HEK293T (cell line): ENCODE data around the gene RAPGEF1.

Source experiments
- CTCF ChIA-PET: fragments of 350-600 bp; formaldehyde crosslinking; extraction: SDS; loops from one replicate; lab custom pipeline; 2021; ENCODE audit warnings: antibody characterized with exemption, inconsistent platforms; lab: Yijun Ruan, JAX
- POLR2A ChIA-PET: fragments of 350-600 bp; formaldehyde crosslinking; extraction: SDS; loops from one replicate; lab custom pipeline; 2020; ENCODE audit warnings: antibody characterized with exemption, inconsistent platforms; lab: Yijun Ruan, JAX
- DNase-seq: peaks from one replicate; pipeline ENCODE4 v3.0.0; 2012; ENCODE audit warnings: mixed read lengths; ENCODE audit errors: extremely low spot score
- ARNT ChIP-seq: fragments of 450-650 bp; IDR thresholded peaks from 2 replicates; pipeline ENCODE4 v1.6.1; 2017; ENCODE audit warnings: mild to moderate bottlenecking
- BHLHE40 ChIP-seq: fragments of 450-650 bp; IDR thresholded peaks from 2 replicates; pipeline ENCODE4 v1.6.1; 2016; ENCODE audit warnings: mild to moderate bottlenecking, moderate library complexity, borderline replicate concordance
- CTBP1 ChIP-seq: fragments of 450-650 bp; IDR thresholded peaks from 2 replicates; pipeline ENCODE4 v1.6.1; 2016; ENCODE audit warnings: borderline replicate concordance
- ELF4 ChIP-seq: fragments of 450-650 bp; IDR thresholded peaks from 2 replicates; pipeline ENCODE4 v1.6.1; 2017; ENCODE audit warnings: antibody characterized with exemption
- FOXA1 ChIP-seq: fragments of 450-650 bp; IDR thresholded peaks from 2 replicates; pipeline ENCODE4 v1.6.1; 2016; ENCODE audit warnings: mild to moderate bottlenecking
- FOXK2 ChIP-seq: fragments of 450-650 bp; IDR thresholded peaks from 2 replicates; pipeline ENCODE4 v1.6.1; 2016; ENCODE audit warnings: mild to moderate bottlenecking
- FOXM1 ChIP-seq: fragments of 450-650 bp; IDR thresholded peaks from 2 replicates; pipeline ENCODE4 v1.6.1; 2017; ENCODE audit warnings: mild to moderate bottlenecking, borderline replicate concordance
- HDGF ChIP-seq: fragments of 450-650 bp; IDR thresholded peaks from 2 replicates; pipeline ENCODE4 v1.6.1; 2017; ENCODE audit warnings: antibody characterized with exemption, borderline replicate concordance
- L3MBTL2 ChIP-seq: fragments of 450-650 bp; conservative IDR thresholded peaks from 2 replicates; pipeline ENCODE4 v1.6.1; 2016; ENCODE audit warnings: mild to moderate bottlenecking
- LEF1 ChIP-seq: fragments of 450-650 bp; IDR thresholded peaks from 2 replicates; pipeline ENCODE4 v1.6.1; 2017; ENCODE audit warnings: mild to moderate bottlenecking, borderline replicate concordance
- NFRKB ChIP-seq: fragments of 450-650 bp; IDR thresholded peaks from 2 replicates; pipeline ENCODE4 v1.6.1; 2016; ENCODE audit warnings: mild to moderate bottlenecking, moderate library complexity
- PKNOX1 ChIP-seq: fragments of 450-650 bp; IDR thresholded peaks from 2 replicates; pipeline ENCODE4 v1.6.1; 2016
- SP1 ChIP-seq: fragments of 450-650 bp; IDR thresholded peaks from 2 replicates; pipeline ENCODE4 v1.6.1; 2017
- SUZ12 ChIP-seq: fragments of 450-650 bp; IDR thresholded peaks from 2 replicates; pipeline ENCODE4 v1.6.1; 2016; ENCODE audit warnings: mild to moderate bottlenecking
- TARDBP ChIP-seq: fragments of 450-650 bp; IDR thresholded peaks from 2 replicates; pipeline ENCODE4 v1.6.1; 2016
- ZNF384 ChIP-seq: fragments of 450-650 bp; IDR thresholded peaks from 2 replicates; pipeline ENCODE4 v1.6.1; 2016

The RAPGEF1 gene

GRCh38 chr9:131745610-131746009, 5.7 kb upstream of the RAPGEF1 start:
- POLR2A ChIA-PET = interaction anchor here (1.2 kb wide), 1 partner anchor 199 kb away, joined by 5 read pairs; no protein-coding TSS in a partner anchor
- no peak for TF ChIP-seq TARDBP
- TF ChIP-seq ELF4 = no peak
- TF ChIP-seq L3MBTL2 = no peak
- TF ChIP-seq FOXA1 = no peak
- TF ChIP-seq PKNOX1 = no peak
- TF ChIP-seq FOXM1 = no peak
- TF ChIP-seq CTBP1 = no peak
- no peak for TF ChIP-seq SP1
- no peak for TF ChIP-seq ARNT
- no peak for TF ChIP-seq SUZ12
- no peak for TF ChIP-seq ZNF384
- TF ChIP-seq LEF1 = no peak
- no peak for TF ChIP-seq BHLHE40
- no peak for TF ChIP-seq NFRKB
- no peak for TF ChIP-seq FOXK2
- no peak for TF ChIP-seq HDGF
- CTCF ChIA-PET = interaction anchor here (1.3 kb wide), 1 partner anchor 154 kb away, joined by 5 read pairs; no protein-coding TSS in a partner anchor
- no peak for DNase-seq

GRCh38 chr9:131744720-131745201, 4.9 kb upstream of the RAPGEF1 start:
- DNase-seq = no peak
- TF ChIP-seq LEF1 (no peak), ELF4 (no peak), FOXA1 (no peak), SUZ12 (no peak), ZNF384 (no peak), TARDBP (no peak), HDGF (no peak), FOXM1 (no peak), NFRKB (no peak), CTBP1 (no peak), L3MBTL2 (no peak), ARNT (no peak), BHLHE40 (no peak), SP1 (no peak), PKNOX1 (no peak), FOXK2 (no peak)
- ChIA-PET POLR2A (interaction anchor here (1.2 kb wide), 2 partner anchors 198 to 213 kb away, joined by 3 to 5 read pairs; partner anchors contain the start of gene UCK1), CTCF (no interaction called here)

GRCh38 chr9:131744171-131744719, 4.4 kb upstream of the RAPGEF1 start:
- TF ChIP-seq LEF1 = no peak
- no peak for TF ChIP-seq ELF4
- no peak for TF ChIP-seq TARDBP
- TF ChIP-seq NFRKB = no peak
- TF ChIP-seq FOXK2 = no peak
- TF ChIP-seq ARNT = no peak
- no peak for TF ChIP-seq L3MBTL2
- ChIA-PET POLR2A (interaction anchor here (1.2 kb wide), 2 partner anchors 197 to 213 kb away, joined by 3 to 5 read pairs; partner anchors contain the start of gene UCK1), CTCF (interaction anchor here (1.2 kb wide), 1 partner anchor 102 kb away, joined by 3 read pairs; no protein-coding TSS in a partner anchor)
- DNase-seq = no peak

DNA sequence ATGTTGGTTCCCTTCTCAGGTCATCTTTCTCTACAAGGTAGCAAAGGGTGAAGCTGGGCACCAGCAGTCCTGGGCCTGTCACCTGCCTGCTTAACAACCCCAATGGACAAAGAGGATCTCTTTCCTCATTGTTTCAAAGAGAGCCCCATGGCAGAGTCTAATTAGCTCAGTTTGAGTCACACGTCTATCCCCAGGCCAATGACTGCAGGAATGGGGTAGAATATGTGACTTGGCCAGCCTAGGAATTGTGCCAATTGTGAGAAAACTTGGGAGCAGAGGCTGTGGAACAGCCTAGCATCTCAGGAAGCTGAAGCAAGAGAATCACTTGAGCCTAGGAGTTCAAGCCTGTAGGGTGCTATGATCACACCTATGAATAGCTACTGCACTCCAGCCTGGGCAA, 3.6 kb upstream of the RAPGEF1 start:
- DNase-seq = no peak
- ChIA-PET POLR2A (no interaction called here), CTCF (interaction anchor here (1.2 to 1.6 kb wide), 2 partner anchors 101 to 152 kb away, joined by 3 to 6 read pairs; no protein-coding TSS in a partner anchor)
- TF ChIP-seq L3MBTL2 = no peak
- no peak for TF ChIP-seq FOXM1
- TF ChIP-seq FOXK2 = no peak
- TF ChIP-seq HDGF = no peak
- TF ChIP-seq SP1 = no peak
- TF ChIP-seq LEF1 = no peak
- no peak for TF ChIP-seq ELF4
- no peak for TF ChIP-seq ZNF384
- TF ChIP-seq NFRKB = no peak
- no peak for TF ChIP-seq FOXA1
- TF ChIP-seq SUZ12 = no peak
- no peak for TF ChIP-seq BHLHE40
- no peak for TF ChIP-seq ARNT

- ChIA-PET POLR2A (no interaction called here), CTCF (interaction anchor here (0.6 to 1.6 kb wide), 3 partner anchors 101 to 151 kb away, joined by 3 to 6 read pairs (median 3); no protein-coding TSS in a partner anchor)
- DNase-seq = no peak
- TF ChIP-seq FOXM1 (no peak), FOXA1 (no peak), SUZ12 (no peak), ELF4 (no peak), ARNT (no peak), L3MBTL2 (no peak), HDGF (no peak), TARDBP (no peak), PKNOX1 (no peak), NFRKB (no peak), FOXK2 (no peak), ZNF384 (no peak), CTBP1 (no peak), SP1 (no peak), BHLHE40 (no peak), LEF1 (no peak)
Observed at GRCh38 chr9:131743096-131743495, 3.2 kb upstream of the RAPGEF1 start.
